Frontal cortex (tissue), 4 donors: ENCODE measurements around the gene PTPRG. TPM values are rescaled to one million over a fixed set of nuclear protein-coding genes. Genes with fewer than 3 reads are reported as not detected.
"Not testable (repeated sequence)": the region's sequence is repeated elsewhere in the genome, so short reads cannot be mapped to it uniquely, and the experiment has no call there.

Experiments used
- DNase-seq, 2 donors: peaks; one replicate each; pipeline ENCODE4 v3.0.0; 2012; ENCODE audit warnings: low spot score in 2 of 2
- FAIRE-seq: peaks from 2 replicates; lab custom pipeline; 2012; peaks lifted over from hg19 to GRCh38; lab: Jason Lieb, UNC
- total RNA-seq: library from RNA; depleted of rRNA; stranded (reverse); fragments of >200 nt; gene quantifications from one replicate; pipeline ENCODE4 v1.2.3, GENCODE V29; 2014
- donor health status: control.
- donor health status: control.
- donor health status: control.

PTPRG gene
- total RNA-seq, 1 donor from 2014 or later = 52.6 TPM

- FAIRE-seq = no peak
These were observed 445.7 kb downstream of the PTPRG start for GRCh38 chr3:62007036-62007435.

GRCh38 chr3:62010989-62011388, 449.6 kb downstream of the PTPRG start:
- FAIRE-seq = no peak
- DNase-seq = no peak

More at GRCh38 chr3:62007036-62007435, 445.7 kb downstream of the PTPRG start:
- DNase-seq = peak in 1 of 2 donors; percentile 4

GRCh38 chr3:62011666-62012065, 450.3 kb downstream of the PTPRG start:
- FAIRE-seq (no peak), DNase-seq (no peak)

GRCh38 chr3:62013951-62014350, 452.6 kb downstream of the PTPRG start:
- no peak for FAIRE-seq
- no peak for DNase-seq

- FAIRE-seq (no peak), DNase-seq (no peak)
These were observed 453.7 kb downstream of the PTPRG start for GRCh38 chr3:62015111-62015510.

- no peak for DNase-seq
- FAIRE-seq = no peak
These were observed 458.5 kb downstream of the PTPRG start for GRCh38 chr3:62019906-62020305.

GRCh38 chr3:62020706-62021105, 459.3 kb downstream of the PTPRG start:
- DNase-seq (no peak), FAIRE-seq (no peak)

- FAIRE-seq (no peak), DNase-seq (no peak)
These were observed 460.9 kb downstream of the PTPRG start for GRCh38 chr3:62022312-62022711.

GRCh38 chr3:62024882-62025281, 463.5 kb downstream of the PTPRG start:
- FAIRE-seq (no peak), DNase-seq (no peak)

GRCh38 chr3:62025913-62026312, 464.5 kb downstream of the PTPRG start:
- FAIRE-seq (no peak), DNase-seq (no peak)

- no peak for FAIRE-seq
- DNase-seq = no peak
These were observed 465.9 kb downstream of the PTPRG start for GRCh38 chr3:62027241-62027640.

- no peak for DNase-seq
These were observed 466.4 kb downstream of the PTPRG start for GRCh38 chr3:62027796-62028195.

GRCh38 chr3:62028236-62028635, 466.9 kb downstream of the PTPRG start:
- DNase-seq = no peak
- FAIRE-seq = no peak

More at GRCh38 chr3:62027796-62028195, 466.4 kb downstream of the PTPRG start:
- no peak for FAIRE-seq

GRCh38 chr3:62032738-62033137, 471.4 kb downstream of the PTPRG start:
- no peak for FAIRE-seq
- DNase-seq = no peak

GRCh38 chr3:62035402-62036057, 474.2 kb downstream of the PTPRG start:
- DNase-seq = no peak
- FAIRE-seq = no peak

GRCh38 chr3:62036726-62037125, 475.4 kb downstream of the PTPRG start:
- FAIRE-seq (no peak), DNase-seq (no peak)

GRCh38 chr3:62038798-62039197, 477.4 kb downstream of the PTPRG start:
- not testable (repeated sequence) for DNase-seq, FAIRE-seq

GRCh38 chr3:62039586-62039985, 478.2 kb downstream of the PTPRG start:
- FAIRE-seq (no peak), DNase-seq (no peak)

- FAIRE-seq = no peak
- DNase-seq = no peak
These were observed 480.3 kb downstream of the PTPRG start for GRCh38 chr3:62041681-62042080.

GRCh38 chr3:62044874-62045411, 483.6 kb downstream of the PTPRG start:
- FAIRE-seq = no peak
- no peak for DNase-seq

GRCh38 chr3:62046326-62046725, 485.0 kb downstream of the PTPRG start:
- DNase-seq = no peak
- FAIRE-seq = no peak

GRCh38 chr3:62048577-62048976, 487.2 kb downstream of the PTPRG start:
- FAIRE-seq = no peak
- DNase-seq = no peak
